HG02759 (cell line): ENCODE results near the gene NPTX2.

Experiments used
- ATAC-seq: cut with Tn5 transposase; IDR thresholded peaks from one replicate; pipeline ENCODE4 v1.9.1; 2021; ENCODE audit warnings: mild to moderate bottlenecking, moderate library complexity; ENCODE audit not compliant: unreplicated experiment

Gene NPTX2

GRCh38 chr7:98653601-98654310, 36.7 kb downstream of the NPTX2 start:
- no peak for ATAC-seq

DNA sequence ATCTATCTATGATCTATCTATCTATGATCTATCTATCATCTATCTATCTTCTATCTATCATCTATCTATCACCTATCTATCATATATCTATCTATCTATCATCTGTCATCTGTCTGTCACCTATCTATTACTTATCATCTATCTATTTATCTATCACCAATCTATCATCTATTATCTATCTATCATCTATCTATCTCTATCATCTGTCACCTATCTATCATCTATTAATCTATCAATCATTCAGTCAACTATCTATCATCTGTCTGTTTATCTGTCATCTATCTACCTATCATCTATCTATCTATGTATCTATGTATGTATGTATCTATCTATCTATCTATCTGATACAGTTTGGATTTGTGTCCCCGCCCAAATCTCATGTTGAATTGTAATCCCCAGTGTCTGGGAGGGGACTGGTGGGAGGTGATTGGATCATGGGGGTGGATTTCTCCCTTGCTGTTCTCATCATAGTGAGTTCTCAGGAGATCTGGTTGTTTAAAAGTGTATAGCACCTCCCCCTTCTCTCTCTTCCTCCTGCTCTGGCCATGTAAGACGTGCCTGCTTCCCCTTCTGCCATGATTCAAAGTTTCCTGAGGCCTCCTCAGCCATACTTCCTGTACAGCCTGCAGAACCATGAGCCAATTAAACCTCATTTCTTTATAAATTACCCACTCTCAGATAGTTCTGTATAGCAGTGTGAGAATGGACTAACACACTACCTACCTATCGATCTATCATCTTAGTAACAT, 37.6 kb downstream of the NPTX2 start:
- ATAC-seq, result no peak

- ATAC-seq, result no peak
Measured at GRCh38 chr7:98655611-98656010, 38.5 kb downstream of the NPTX2 start.

- ATAC-seq, result no peak
Measured at GRCh38 chr7:98656899-98657298, 39.8 kb downstream of the NPTX2 start.

DNA sequence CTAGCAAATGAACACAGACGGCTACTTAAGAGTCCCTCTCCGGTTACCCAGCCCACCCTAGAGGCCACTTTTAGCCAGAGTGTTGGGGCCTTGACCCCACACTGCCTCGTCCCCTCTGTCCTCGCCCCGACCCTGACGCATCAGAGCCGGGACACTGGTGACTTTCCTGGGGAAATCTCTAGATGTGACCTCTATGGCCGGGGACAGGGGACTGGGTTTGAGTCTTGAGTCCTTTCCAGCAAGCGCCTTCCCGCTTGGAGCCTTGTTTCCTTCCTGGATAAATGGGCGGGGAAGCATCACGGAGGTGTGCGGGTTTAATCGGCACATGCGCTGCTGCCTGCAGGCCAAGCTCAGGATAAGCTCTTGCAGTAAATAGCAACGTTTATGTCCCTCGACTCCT, 40.7 kb downstream of the NPTX2 start:
- no peak for ATAC-seq

- ATAC-seq, result no peak
Measured at GRCh38 chr7:98659756-98660155, 42.7 kb downstream of the NPTX2 start.

- no peak for ATAC-seq
Measured at GRCh38 chr7:98661607-98662006, 44.5 kb downstream of the NPTX2 start.

DNA sequence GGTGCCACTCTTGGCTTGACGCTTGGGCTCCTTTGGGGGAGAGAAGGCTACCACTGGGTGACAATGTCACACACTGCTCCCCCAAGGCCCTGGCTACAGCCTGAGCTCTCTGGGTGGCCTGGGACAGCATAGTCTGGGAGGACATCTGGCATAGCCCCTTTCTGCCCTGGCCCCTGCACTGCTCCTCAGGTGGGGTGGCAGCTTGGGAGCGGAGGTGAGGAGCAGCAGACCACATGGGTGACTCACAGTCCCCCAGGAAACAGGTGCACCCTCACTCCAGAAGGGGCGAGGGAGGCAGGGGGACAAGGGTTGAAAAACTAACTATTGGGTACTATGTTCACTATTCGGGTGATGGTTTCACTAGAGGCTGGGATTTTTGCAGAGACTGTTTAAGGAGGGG, 45.2 kb downstream of the NPTX2 start:
- no peak for ATAC-seq

DNA sequence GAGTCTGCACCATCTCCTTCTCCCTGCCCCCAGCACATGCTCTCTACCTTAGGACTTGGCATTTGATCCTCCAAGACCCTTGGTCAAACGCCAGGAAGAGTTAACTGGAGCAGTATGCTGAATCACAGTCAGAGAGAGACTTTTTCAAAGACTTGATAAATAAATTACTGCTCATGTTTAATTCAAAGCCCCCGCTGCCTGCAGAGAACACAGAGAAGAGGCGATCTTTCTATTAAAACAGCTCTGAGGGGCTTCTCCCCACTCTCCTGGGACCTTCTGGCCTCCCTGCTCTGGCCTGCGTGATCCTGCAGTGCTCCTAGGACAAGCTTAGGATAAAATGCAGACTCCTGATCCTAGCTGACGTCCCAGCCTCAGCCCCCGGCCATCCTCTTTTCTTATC, 47.8 kb downstream of the NPTX2 start:
- ATAC-seq, result no peak

DNA sequence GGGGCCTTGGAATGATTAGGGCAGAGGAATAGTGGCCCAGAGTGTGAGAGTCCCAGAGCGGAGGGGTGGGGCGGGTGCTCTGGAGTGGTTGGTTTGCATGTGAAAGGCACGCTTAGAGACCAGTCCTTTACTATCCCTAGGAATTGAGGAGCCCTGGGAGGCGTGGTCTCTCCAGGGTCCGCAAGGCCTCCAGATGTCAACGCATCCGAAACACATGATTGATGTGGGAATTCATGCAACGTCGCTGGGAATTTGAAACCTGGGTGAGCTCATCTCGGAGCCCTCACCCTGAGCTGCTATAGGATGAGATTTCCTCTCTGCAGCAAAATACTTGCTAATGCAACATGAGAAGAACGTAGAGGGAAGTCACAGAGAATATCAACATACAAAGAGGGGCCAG, 51.2 kb downstream of the NPTX2 start:
- no peak for ATAC-seq

- no peak for ATAC-seq
Measured at GRCh38 chr7:98669329-98670000, 52.4 kb downstream of the NPTX2 start.

- no peak for ATAC-seq
Measured at GRCh38 chr7:98670186-98670585, 53.1 kb downstream of the NPTX2 start.

- ATAC-seq, result no peak
Measured at GRCh38 chr7:98671733-98672331, 54.7 kb downstream of the NPTX2 start.

- no peak for ATAC-seq
Measured at GRCh38 chr7:98674461-98674860, 57.4 kb downstream of the NPTX2 start.

GRCh38 chr7:98674881-98675280, 57.8 kb downstream of the NPTX2 start:
- ATAC-seq, result no peak

DNA sequence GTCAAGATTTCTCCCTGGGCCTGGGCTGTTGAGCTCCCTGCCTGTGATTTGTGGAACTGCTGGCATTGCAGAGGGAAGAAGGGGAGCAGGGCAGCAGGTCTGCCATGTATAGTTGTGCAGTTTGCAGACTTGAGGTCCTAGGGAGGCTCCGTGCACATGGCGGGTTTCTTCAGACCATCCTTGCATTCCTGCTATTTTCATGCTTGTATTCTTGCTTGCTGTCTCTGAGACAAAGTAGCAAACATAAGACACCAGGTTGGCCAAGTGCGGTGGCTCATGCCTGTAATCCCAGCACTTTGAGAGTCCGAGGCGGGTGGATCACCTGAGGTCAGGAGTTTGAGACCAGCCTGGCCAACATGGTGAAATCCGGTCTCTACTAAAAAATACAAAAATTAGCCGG, 61.1 kb downstream of the NPTX2 start:
- ATAC-seq, result no peak
